NCI-H1436 treated with DMSO at 0.1 percent for 48 hours (cell line): Measurements from ENCODE around the gene CCDC110.

Source experiments
- DNase-seq: peaks from one replicate; lab custom pipeline; 2025; lab: John Stamatoyannopoulos, UW

Gene CCDC110

DNA sequence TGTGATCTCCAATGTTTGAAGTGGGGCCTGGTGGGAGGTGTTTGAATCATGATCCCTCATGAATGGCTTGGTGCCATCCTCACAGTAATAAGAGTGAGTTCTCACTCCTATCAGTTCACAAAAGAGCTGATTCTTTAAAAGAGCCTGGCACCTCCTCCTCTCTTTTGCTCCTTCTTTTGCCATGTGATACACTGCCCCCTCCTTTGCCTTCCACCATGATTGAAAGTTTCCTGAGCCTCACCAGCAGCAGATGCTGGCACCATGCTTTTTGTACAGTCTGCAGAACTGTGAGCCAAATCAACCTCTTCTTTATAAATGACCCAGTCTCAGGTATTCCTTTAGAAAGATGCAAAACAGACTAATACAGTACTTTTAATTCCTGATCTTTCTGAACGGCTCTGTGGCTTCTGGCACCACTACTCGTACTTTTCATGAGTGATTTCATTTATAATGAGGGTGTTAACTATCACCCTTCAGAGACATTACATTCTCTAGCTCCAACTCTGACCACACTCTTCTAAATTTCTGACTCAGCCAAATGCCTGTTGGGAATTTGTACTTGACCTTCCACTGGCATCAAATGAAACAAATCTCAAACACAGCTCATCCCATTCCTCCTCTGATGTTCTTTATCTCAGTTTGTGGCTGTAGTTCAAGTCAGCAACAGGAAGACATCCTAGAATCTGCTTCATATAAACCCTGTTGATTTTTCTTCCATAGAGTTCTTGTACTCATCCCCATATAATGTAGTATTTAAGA, 50.0 kb downstream of the CCDC110 start:
- DNase-seq = no peak

DNA sequence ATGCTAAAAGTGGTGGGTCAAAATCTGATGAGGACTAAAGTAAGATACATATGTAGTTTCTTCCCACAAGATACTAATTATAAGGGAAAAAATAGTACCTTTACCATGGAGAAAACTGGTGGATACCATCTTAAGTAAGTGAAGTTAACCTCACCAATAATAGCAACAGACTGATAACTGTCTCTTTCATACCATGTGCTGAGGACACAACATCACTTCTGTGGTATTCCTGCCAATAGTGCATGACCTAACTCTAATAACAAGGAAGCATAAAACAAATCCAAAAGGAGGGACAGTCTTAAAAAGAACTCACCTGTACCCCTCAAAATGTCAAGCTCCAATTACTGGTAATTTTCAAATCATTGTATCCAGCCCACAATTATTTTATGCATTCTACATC, 54.6 kb downstream of the CCDC110 start:
- DNase-seq = no peak

DNA sequence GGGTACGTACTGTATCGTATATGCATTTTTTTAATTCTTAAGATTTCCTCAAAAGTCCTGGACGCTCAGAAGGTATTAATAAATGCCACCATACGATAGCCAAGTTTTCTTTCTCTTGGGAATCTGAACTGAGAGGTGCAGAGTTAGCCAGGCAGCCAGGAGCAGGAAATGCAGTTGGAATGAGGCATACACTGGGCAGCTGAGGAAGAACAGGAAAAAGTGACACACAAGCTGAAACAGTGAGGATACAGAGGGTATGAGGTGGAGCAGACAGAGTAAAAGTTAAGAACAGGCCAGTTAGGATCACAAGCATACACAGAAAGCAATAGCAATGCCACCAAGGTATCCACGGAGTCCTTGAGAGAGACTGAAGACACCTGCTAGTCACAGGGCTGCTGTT, 59.1 kb downstream of the CCDC110 start:
- no peak for DNase-seq

DNA sequence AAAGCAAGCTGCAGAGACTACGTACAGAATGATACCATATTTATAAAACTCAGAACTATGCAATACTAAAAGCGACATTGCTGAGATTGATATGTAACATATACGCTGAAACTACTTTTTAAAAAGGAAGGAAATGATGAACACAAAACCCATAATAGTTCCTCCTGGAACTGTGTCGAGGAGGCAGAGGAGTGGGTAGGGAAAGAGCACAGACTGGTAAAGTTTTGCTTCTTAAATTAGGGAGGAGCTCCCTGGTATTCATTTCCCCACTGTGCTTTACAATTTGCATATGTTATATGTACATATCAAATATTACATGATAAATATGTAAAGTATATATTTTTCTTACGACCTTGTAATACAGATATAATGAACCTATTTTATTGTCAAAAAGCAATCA, 59.7 kb downstream of the CCDC110 start:
- no peak for DNase-seq

DNA sequence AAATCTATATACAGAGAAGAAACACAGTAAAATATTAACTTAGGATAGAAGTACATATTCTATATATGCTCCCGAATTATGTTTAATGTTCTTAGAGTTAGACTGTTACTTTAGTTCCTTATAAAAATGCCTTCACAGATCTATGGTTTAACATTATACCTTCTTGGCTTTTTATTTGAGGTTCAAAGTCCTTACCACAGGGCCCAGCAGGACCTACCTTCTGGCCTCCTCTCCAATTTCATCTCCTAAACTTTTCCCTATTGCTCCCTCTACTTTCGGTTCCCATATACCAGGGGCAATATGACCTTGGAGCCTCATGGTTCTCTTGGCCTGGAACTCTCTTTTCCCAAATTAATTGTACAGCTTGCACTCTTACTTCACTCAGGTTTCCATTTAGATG, 63.1 kb downstream of the CCDC110 start:
- no peak for DNase-seq

DNA sequence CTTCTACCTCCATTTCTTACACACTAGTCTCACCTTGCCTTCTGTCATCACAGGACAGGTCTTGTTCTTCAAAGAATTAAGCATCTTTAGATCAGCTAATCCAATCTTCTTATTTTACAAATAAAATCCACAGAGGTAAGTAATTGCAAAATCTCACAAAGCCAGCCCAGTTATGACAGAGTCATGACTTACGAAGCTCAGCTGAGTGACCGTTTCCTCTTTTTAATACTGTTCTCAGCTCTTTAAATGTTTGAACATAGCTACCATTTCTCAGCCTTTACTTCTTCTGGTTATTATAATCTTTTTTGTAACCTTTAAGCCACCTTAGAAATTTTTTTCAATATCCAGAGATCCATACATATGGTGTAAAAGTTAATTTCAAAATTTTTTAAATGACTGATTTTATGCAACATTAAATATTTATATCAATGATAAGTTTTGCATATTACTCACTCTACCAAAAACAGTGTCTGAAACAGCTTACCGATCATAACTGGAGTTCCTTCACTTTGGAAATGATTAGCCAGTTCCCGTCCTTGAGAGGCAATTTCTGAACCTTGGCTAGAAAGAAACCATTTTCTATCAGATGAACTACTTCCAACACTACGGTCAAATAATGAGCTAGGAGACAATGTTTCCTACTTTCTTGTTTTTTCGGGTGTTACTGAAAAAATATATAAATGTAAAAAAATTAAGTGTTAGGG, 66.1 kb downstream of the CCDC110 start:
- no peak for DNase-seq

DNA sequence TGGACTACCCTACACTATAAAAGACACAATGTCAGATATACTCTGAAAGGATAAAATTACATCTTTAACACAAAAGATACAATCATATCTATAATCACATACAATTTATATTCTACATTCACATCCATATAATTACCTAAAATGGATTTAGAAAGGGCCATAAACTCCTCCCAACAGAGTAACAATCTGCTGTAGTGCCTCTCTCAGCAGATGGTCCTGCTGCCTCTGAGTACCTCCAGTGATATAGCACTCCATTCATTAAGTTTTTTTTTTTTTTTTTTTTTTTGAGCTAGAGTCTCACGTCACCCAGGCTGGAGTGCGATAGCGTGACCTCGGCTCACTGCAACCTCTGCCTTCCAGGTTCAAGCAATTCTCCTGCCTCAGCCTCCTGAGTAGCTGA, 67.5 kb downstream of the CCDC110 start:
- DNase-seq = peak; percentile 73

DNA sequence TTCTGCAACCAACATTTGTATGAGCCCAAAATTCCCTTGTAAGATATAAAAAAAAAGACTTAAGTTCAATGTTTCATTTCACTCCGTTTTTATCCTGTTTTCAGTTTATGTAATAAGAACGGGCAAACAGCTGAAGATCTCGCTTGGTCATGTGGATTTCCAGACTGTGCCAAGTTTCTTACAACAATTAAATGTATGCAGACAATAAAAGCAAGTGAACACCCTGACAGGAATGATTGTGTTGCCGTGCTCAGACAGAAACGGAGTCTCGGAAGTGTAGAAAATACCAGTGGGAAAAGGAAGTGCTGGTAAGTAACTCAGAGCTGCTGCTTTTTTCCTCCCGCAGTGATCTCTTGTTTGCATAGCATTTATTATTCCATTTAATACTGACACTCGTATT, 72.1 kb downstream of the CCDC110 start:
- no peak for DNase-seq

DNA sequence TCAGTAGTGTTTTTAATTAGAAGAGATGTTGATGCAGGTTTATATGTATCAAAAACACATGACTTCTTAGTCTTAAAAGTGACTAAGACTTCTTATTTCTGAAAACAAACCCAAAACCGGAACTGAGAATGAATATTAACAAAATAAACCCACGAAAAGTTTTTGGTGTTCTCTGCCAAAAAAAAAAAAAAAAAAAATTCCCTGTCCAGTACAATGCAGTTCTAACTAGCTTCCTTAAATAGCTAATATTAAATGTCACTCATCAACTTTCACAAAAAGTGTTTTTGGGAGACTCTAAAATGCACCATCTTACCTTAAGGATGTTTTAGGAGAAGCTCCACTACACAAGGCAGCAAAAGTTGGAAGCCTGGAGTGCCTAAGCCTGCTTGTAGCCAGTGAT, 72.9 kb downstream of the CCDC110 start:
- DNase-seq = no peak

DNA sequence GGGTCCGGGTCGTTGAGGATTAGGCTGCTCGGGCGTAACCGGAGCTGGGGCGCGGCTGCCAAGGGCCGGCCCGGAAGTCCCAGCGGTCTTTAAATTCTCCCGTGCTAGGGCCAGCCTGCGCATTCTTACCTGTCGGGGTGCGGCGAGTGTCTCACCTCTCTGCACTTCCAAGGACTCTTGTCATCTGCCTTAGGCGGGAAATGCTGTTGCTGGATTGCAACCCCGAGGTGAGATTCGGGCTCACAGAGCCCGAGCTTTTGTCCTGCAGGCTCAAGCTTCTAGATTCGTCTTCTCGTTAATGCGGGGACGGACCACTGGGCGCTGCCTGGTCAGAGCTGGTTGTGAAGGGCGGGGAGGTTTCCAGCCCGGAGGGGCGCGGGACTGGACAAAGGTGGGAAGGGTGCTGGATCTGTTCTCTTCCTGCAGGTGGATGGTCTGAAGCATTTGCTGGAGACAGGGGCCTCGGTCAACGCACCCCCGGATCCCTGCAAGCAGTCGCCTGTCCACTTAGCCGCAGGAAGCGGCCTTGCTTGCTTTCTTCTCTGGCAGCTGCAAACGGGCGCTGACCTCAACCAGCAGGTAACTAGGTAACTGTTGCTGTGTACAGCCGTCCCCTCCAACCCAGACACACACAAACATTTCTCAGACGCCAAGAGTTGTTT, 74.7 kb downstream of the CCDC110 start, which contains the start of gene ANKRD37:
TSS of gene ANKRD37 (plus strand) at position 118 of the 662 bp plus-strand sequence. CDS start at position 201, 83 bp downstream.
- no peak for DNase-seq

DNA sequence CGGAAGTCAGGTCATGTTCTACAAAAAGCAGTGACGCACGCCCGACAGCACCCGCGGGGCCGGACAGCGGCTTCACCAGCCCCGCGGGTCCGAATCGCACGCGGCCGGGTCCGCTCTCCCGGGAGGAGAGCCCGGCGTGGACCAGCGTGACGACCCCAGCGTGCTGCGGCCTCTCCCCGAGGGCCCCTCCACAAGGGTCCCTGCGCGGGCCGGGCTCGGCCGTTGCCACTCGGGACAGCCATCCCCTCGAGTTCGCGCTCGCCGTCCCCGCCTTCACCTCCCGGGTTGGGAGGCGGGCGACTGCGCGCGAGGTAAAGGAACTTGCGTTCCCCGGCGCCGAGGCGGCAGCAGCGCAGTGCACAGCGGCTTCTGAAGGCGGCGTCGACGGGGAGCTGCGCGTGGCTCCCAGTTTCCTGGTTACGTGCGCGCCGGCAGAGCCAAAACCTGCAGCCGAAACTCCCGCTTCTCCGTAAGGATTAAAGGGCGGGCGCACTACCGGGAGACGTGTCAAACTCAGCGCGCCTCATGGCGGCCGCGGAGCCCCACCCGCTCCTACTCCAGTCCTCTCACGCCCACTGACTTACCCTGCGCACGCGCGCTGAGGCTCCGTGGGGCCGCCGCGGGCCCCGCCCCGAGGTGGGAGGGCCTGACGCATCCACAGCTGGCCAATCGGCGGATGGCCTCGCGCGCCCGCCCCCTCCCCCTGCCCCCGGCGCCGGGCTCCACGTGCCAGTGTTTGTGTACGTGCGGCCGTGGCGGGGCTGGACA, 75.4 kb downstream of the CCDC110 start:
- peak; percentile 84 for DNase-seq

DNA sequence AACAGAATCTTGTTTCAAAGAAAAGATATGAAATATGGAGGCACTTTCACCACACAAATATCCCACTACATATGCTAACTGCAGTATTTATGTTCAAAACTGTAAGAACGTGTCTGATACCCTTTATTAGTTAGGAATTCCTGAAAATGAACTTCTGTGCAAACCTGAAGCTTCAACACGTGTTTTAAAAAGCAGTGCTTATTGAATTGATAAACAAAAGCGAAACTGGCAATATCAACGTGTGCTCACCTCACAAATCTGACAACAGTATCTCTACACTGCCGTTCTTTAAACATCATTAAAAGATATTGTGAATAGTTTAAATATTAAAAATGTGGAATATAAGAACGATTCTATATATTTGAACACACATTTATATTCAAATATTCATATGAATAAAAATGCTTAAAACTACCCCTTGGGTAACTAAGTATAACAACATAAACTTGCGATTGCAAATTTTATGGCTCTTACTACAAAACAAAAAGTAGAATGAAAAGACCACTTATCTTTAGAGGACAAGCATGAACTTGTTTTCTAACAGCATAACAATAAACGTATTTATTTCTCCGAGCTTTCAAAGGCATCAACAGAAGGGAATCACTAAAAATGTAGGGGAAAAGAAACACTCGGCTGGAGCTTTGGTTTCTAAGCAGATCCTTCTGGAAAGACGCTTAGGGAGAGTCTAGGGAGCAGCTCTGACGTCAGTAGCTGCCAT, 76.1 kb downstream of the CCDC110 start, which contains the start of gene LRP2BP:
TSS of gene LRP2BP (minus strand) at position 687 of the 718 bp plus-strand sequence. CDS start 17,738 bp downstream, outside the sequence.
- DNase-seq = no peak
